ENCODE measurements around the gene ZNF333. TPM values are rescaled to one million over a fixed set of nuclear protein-coding genes. Genes with fewer than 3 reads are reported as not detected.

ZNF333 gene
- total RNA-seq (ENCODE audit: low replicate concordance), result 15.0 and 20.1 TPM in 2 replicates

GRCh38 chr19:14689598-14690503, at the start of gene ZNF333:
TSS of gene ZNF333 (plus strand) at chr19:14690048. CDS start at chr19:14693492, 3,444 bp downstream.

GRCh38 chr19:14674764-14675163, 15.1 kb upstream of the ZNF333 start, which contains the start of gene ADGRE3:
TSS of gene ADGRE3 (minus strand) at chr19:14674844. CDS start at chr19:14674770, 74 bp downstream.

GRCh38 chr19:14778110-14778845, 88.4 kb downstream of the ZNF333 start, which contains the start of gene ADGRE2:
TSS of gene ADGRE2 (minus strand) at chr19:14778560. CDS start at chr19:14776756, 1,804 bp downstream.

Other genes with a start within 250 kb of the ZNF333 start
- 0.12 and 1.5 TPM in 2 replicates for gene PTGER1, start 214.7 kb upstream of the ZNF333 start, total RNA-seq (ENCODE audit: low replicate concordance)
- 140 and 157 TPM in 2 replicates for gene GIPC1, start 193.9 kb upstream of the ZNF333 start, total RNA-seq (ENCODE audit: low replicate concordance)
- 38.9 and 73.2 TPM in 2 replicates for gene DNAJB1, start 171.7 kb upstream of the ZNF333 start, total RNA-seq (ENCODE audit: low replicate concordance)
- gene TECR, start 160.5 kb upstream of the ZNF333 start, total RNA-seq (ENCODE audit: low replicate concordance), result 28.1 and 35.0 TPM in 2 replicates
- 224 and 415 TPM in 2 replicates for gene NDUFB7, start 118.0 kb upstream of the ZNF333 start, total RNA-seq (ENCODE audit: low replicate concordance)
- gene CLEC17A, start 107.0 kb upstream of the ZNF333 start, total RNA-seq (ENCODE audit: low replicate concordance), result not detected in 2 replicates
- not detected in 2 replicates for gene ADGRE3, start 15.2 kb upstream of the ZNF333 start, total RNA-seq (ENCODE audit: low replicate concordance)
- under 0.01 and 0.35 TPM in 2 replicates for gene ADGRE2, start 88.5 kb downstream of the ZNF333 start, total RNA-seq (ENCODE audit: low replicate concordance)
- not detected in 2 replicates for gene OR7A5, start 145.1 kb downstream of the ZNF333 start, total RNA-seq (ENCODE audit: low replicate concordance)
- gene OR7C1, start 145.1 kb downstream of the ZNF333 start, total RNA-seq (ENCODE audit: low replicate concordance), result not detected in 2 replicates
- not detected in 2 replicates for gene OR7A10, start 158.9 kb downstream of the ZNF333 start, total RNA-seq (ENCODE audit: low replicate concordance)
- gene OR7A17, start 196.1 kb downstream of the ZNF333 start, total RNA-seq (ENCODE audit: low replicate concordance), result not detected in 2 replicates